Liver (tissue), 3 donors: ENCODE results near the gene KDM6A.

Experiments
- EGR1 ChIP-seq, 2 donors: IDR thresholded peaks; 2 replicates each; pipeline ENCODE4 v1.6.1; 2016 to 2018; ENCODE audit warnings: antibody characterized with exemption in 2 of 2, low read depth in 2 of 2
- GABPA ChIP-seq, 2 donors: IDR thresholded peaks in 1 of 2; conservative IDR thresholded peaks in 1 of 2; 2 replicates each; pipeline ENCODE4 v1.6.1; 2016; ENCODE audit warnings: antibody characterized with exemption in 2 of 2, mild to moderate bottlenecking in 1 of 2, moderate library complexity in 1 of 2
- HNF4A ChIP-seq, 2 donors: conservative IDR thresholded peaks; 2 replicates each; pipeline ENCODE4 v1.6.1; 2016; ENCODE audit warnings: antibody characterized with exemption in 2 of 2, mild to moderate bottlenecking in 2 of 2
- JUND ChIP-seq, 2 donors: IDR thresholded peaks; 2 replicates each; pipeline ENCODE4 v1.6.1; 2016; ENCODE audit warnings: antibody characterized with exemption in 2 of 2
- RAD21 ChIP-seq, 2 donors: IDR thresholded peaks; 2 replicates each; pipeline ENCODE4 v1.6.1; 2016; ENCODE audit warnings: antibody characterized with exemption in 2 of 2, mild to moderate bottlenecking in 2 of 2
- TAF1 ChIP-seq: conservative IDR thresholded peaks from 2 replicates; pipeline ENCODE4 v1.6.1; 2016; ENCODE audit warnings: antibody characterized with exemption, mild to moderate bottlenecking
- YY1 ChIP-seq: IDR thresholded peaks from 2 replicates; pipeline ENCODE4 v1.6.1; 2016; ENCODE audit warnings: antibody characterized with exemption, mild to moderate bottlenecking
- TF ChIP-seq, protein P1 (sequence below): fragments of 150-350 bp; IDR thresholded peaks from 2 replicates; pipeline ENCODE4 v1.5.1; 2017; ENCODE audit warnings: improper control_type of control experiment, low read depth, low read length; ENCODE audit not compliant: missing input control
- TF ChIP-seq, protein P2 (sequence below): IDR thresholded peaks from 2 replicates; pipeline ENCODE4 v1.6.1; 2016; ENCODE audit warnings: antibody characterized with exemption, mild to moderate bottlenecking
- TF ChIP-seq, protein P3 (sequence below): IDR thresholded peaks from 2 replicates; pipeline ENCODE4 v1.6.1; 2016; ENCODE audit warnings: antibody characterized with exemption
- TF ChIP-seq, protein P4 (sequence below): IDR thresholded peaks from 2 replicates; pipeline ENCODE4 v1.6.1; 2016; ENCODE audit warnings: antibody characterized with exemption
- TF ChIP-seq, protein P5 (sequence below): IDR thresholded peaks from 2 replicates; pipeline ENCODE4 v1.6.1; 2016; ENCODE audit warnings: antibody characterized with exemption
- donor health status: healthy.
- donor health status: healthy.

DNA sequence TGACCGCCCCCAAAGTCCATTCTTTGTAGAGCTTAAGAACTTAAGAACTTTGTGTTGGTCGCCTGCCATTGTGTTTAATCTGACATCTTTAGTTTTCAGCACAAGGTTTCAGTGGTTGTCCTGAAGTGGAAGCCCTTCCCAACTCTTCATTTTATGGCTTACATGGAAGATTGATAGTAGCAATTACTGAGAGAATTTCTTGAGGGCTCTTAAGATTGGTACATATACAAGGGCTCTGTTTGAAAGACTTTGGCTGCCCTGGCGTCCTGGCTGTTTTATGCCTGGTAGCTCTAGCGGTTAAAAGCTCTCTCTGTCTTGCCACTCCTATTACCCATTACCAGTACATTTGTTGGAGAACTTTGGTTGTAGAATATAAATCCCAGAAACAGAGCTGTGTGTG lies 75.0 kb downstream of the KDM6A start:
- TF ChIP-seq, protein P1, sequence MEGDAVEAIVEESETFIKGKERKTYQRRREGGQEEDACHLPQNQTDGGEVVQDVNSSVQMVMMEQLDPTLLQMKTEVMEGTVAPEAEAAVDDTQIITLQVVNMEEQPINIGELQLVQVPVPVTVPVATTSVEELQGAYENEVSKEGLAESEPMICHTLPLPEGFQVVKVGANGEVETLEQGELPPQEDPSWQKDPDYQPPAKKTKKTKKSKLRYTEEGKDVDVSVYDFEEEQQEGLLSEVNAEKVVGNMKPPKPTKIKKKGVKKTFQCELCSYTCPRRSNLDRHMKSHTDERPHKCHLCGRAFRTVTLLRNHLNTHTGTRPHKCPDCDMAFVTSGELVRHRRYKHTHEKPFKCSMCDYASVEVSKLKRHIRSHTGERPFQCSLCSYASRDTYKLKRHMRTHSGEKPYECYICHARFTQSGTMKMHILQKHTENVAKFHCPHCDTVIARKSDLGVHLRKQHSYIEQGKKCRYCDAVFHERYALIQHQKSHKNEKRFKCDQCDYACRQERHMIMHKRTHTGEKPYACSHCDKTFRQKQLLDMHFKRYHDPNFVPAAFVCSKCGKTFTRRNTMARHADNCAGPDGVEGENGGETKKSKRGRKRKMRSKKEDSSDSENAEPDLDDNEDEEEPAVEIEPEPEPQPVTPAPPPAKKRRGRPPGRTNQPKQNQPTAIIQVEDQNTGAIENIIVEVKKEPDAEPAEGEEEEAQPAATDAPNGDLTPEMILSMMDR, result no peak
- TF ChIP-seq GABPA (IDR thresholded peaks at IDR 0.05 in 1 of 2, conservative IDR thresholded peaks at IDR 0.05 in 1 of 2) (no peak), YY1 (no peak), EGR1 (IDR thresholded peaks at IDR 0.05; ENCODE audit: low read depth in 2 of 2) (no peak), JUND (IDR thresholded peaks at IDR 0.05) (no peak), TAF1 (no peak), RAD21 (IDR thresholded peaks at IDR 0.05) (no peak), HNF4A (conservative IDR thresholded peaks at IDR 0.05) (no peak)
- TF ChIP-seq, protein P2, sequence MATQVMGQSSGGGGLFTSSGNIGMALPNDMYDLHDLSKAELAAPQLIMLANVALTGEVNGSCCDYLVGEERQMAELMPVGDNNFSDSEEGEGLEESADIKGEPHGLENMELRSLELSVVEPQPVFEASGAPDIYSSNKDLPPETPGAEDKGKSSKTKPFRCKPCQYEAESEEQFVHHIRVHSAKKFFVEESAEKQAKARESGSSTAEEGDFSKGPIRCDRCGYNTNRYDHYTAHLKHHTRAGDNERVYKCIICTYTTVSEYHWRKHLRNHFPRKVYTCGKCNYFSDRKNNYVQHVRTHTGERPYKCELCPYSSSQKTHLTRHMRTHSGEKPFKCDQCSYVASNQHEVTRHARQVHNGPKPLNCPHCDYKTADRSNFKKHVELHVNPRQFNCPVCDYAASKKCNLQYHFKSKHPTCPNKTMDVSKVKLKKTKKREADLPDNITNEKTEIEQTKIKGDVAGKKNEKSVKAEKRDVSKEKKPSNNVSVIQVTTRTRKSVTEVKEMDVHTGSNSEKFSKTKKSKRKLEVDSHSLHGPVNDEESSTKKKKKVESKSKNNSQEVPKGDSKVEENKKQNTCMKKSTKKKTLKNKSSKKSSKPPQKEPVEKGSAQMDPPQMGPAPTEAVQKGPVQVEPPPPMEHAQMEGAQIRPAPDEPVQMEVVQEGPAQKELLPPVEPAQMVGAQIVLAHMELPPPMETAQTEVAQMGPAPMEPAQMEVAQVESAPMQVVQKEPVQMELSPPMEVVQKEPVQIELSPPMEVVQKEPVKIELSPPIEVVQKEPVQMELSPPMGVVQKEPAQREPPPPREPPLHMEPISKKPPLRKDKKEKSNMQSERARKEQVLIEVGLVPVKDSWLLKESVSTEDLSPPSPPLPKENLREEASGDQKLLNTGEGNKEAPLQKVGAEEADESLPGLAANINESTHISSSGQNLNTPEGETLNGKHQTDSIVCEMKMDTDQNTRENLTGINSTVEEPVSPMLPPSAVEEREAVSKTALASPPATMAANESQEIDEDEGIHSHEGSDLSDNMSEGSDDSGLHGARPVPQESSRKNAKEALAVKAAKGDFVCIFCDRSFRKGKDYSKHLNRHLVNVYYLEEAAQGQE, result no peak
- TF ChIP-seq, protein P3, sequence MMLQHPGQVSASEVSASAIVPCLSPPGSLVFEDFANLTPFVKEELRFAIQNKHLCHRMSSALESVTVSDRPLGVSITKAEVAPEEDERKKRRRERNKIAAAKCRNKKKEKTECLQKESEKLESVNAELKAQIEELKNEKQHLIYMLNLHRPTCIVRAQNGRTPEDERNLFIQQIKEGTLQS, result no peak
- TF ChIP-seq, protein P4, sequence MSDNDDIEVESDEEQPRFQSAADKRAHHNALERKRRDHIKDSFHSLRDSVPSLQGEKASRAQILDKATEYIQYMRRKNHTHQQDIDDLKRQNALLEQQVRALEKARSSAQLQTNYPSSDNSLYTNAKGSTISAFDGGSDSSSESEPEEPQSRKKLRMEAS, result no peak
- TF ChIP-seq, protein P5, sequence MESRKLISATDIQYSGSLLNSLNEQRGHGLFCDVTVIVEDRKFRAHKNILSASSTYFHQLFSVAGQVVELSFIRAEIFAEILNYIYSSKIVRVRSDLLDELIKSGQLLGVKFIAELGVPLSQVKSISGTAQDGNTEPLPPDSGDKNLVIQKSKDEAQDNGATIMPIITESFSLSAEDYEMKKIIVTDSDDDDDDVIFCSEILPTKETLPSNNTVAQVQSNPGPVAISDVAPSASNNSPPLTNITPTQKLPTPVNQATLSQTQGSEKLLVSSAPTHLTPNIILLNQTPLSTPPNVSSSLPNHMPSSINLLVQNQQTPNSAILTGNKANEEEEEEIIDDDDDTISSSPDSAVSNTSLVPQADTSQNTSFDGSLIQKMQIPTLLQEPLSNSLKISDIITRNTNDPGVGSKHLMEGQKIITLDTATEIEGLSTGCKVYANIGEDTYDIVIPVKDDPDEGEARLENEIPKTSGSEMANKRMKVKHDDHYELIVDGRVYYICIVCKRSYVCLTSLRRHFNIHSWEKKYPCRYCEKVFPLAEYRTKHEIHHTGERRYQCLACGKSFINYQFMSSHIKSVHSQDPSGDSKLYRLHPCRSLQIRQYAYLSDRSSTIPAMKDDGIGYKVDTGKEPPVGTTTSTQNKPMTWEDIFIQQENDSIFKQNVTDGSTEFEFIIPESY, result no peak
